GM18867 (cell line): ENCODE measurements around the gene EIF2B2.
"Not testable (repeated sequence)": the region's sequence is repeated elsewhere in the genome, so short reads cannot be mapped to it uniquely, and the experiment has no call there.

Experiments
- ATAC-seq: cut with Tn5 transposase; IDR thresholded peaks from one replicate; pipeline ENCODE4 v1.9.1; 2021; ENCODE audit warnings: mild to moderate bottlenecking, moderate library complexity; ENCODE audit not compliant: unreplicated experiment

EIF2B2 gene

DNA sequence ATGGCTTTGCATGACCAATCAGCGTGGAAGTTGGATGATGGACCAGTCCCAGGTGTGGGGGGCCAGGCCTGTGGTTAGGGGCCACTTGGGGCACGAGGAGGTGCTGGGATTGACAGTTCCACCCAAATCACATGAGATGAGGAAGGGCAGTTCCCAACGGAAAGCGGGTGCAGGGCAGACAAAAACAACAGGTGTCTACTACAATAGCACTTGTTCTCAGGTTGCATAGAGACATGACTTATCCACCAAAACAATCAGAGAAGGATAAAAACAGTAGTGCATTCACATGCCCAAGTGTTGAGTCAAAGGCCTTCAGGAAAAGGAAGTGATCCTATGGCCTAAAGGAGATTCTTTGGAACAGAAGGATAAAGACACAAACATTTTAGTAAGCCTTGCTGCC is 14.6 kb upstream of the EIF2B2 start:
- no peak for ATAC-seq

DNA sequence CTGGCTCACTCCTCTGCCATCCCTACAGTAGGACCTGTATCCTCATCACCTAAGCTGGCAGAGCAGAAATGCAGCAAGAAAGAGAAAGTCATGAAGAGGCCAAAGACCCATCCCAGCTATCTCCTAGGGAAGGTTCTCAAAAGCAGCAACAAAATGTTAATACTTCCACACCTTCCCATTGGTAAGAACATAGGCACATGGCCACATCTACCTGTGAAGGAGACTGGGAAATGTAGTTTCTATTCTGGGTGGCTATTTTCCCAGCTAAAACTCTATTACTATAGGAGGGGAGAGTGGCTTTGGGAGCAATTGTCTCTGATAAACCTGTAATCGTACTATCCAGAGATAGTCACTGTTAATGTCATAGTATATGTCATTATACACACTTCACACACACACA is 13.7 kb upstream of the EIF2B2 start:
- ATAC-seq, result no peak

DNA sequence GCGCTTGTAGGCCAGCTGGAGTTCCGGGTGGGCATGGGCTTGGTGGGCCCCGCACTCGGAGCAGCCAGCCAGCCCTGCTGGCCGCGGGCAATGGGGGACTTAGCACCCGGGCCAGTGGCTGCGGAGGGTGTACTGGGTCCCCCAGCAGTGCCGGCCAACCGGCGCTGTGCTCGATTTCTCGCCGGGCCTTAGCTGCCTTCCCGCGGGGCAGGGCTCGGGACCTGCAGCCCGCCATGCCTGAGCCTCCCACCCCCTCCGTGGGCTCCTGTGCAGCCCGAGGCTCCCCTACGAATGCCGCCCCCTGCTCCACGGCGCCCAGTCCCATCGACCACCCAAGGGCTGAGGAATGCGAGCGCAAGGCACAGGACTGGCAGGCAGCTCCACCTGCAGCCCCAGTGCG is 8.5 kb upstream of the EIF2B2 start:
- not testable (repeated sequence) for ATAC-seq

DNA sequence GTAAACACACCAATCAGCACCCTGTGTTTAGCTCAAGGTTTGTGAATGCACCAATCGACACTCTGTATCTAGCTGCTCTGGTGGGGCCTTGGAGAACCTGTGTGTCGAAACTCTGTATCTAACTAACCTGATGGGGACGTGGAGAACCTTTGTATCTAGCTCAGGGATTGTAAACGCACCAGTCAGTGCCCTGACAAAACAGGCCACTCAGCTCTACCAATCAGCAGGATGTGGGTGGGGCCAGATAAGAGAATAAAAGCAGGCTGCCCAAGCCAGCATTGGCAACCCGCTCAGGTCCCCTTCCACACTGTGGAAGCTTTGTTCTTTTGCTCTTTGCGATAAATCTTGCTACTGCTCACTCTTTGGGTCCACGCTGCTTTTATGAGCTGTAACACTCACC is 6.9 kb upstream of the EIF2B2 start:
- ATAC-seq, result not testable (repeated sequence)

DNA sequence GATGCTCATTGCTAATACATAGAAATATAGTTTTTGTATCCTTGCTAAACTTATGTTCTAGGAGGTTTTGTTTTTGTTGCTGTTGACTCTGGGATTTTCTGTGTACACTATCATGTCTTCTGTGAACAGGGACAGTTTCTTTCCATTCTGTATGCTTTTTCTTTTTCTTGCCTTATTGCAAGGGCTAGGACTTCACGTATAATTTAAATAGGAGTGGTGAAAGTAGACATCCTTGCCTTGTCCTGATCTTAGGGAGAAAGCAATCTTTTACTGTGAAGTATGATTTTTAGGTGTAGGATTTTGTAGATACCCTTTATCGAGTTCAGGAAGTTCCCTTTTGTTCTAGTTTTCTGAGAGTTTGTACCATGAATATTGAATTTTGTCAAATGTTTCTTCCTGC is 1.5 kb upstream of the EIF2B2 start:
- no peak for ATAC-seq

DNA sequence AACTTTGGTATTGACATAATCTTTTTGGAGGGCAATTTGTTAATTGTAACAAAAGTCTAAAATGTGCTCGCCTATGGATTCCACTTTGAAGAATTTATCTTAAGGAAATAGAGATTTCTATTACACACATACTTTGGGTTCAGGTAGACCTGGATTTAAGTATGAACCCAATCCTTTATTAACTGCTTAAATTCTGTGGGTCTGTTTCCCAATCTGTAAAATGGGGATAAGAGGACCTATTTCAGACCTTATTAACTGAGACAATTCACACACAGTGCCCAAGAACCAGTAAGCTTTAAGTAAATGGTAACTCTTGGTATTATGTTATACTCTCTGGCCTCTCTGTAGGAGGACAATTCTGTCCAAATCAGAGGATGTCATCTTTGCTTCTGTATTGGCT is 822 bp upstream of the EIF2B2 start:
- no peak for ATAC-seq

DNA sequence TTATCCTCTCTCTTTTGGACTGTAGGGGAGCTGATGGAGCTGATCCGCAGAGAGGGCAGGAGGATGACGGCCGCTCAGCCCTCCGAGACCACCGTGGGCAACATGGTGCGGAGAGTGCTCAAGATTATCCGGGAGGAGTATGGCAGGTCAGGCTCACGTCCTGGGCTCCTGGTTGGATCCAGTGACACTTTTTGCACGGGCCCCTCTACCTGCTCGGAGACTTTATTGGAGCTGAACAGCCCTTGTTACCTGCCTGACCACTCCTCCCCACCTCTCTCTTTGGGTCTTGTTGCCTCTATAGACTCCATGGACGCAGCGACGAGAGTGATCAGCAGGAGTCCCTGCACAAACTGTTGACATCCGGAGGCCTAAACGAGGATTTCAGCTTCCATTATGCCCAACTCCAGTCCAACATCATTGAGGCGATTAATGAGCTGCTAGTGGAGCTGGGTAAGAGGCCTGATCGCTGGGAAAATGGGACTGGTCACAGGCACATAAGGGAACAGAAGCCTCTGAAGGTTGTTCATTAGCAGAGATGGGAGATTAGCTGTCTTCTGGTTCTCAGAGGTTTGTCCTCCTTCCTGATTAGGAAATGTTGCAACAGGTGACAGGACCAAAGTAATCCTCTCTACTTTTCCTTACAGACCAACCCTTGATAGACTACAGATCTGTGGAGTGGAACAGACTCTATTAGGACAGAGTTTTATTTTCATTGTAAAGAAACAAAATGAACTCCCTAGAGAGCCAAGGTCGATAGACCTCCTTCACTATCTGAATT is 718 bp downstream of the EIF2B2 start:
- no peak for ATAC-seq

DNA sequence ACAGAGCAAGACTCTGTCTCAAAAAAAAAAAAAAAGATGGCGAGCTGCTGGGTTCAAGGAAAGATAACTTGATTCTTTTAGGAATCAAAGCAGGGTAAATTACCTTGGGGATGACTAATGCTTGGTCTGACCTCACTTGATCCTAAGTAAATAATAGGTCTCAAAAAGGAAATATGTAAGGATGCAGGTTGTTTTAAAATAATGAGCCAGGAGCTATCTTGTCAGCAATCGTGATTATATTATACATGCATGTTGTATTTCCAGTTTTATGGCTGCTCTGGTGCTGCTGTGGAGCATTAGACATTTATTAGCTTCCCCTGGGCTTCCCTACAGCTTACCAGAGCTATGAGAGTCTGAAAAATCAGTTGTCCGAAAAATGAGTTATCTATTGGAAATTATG is 2.6 kb downstream of the EIF2B2 start:
- ATAC-seq, result no peak

DNA sequence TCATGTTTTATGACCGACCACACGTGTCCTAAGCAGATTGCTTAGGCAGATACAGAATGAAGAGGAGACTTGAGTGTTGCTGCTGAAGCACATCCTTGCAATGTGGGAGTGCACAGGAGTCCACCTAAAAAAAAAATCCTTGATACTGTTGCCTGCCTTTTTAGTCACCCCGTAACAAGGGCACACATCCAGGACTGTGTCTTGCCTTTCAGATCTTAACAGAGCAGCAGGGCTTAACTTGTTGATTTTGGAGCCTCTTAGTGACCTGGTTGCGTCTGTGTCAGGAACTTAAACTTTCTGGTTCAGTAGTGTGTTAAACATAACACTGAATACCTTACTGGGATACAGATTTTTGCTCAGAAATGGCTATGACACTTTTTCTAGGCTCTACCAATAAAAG is 6.5 kb downstream of the EIF2B2 start:
- no peak for ATAC-seq

DNA sequence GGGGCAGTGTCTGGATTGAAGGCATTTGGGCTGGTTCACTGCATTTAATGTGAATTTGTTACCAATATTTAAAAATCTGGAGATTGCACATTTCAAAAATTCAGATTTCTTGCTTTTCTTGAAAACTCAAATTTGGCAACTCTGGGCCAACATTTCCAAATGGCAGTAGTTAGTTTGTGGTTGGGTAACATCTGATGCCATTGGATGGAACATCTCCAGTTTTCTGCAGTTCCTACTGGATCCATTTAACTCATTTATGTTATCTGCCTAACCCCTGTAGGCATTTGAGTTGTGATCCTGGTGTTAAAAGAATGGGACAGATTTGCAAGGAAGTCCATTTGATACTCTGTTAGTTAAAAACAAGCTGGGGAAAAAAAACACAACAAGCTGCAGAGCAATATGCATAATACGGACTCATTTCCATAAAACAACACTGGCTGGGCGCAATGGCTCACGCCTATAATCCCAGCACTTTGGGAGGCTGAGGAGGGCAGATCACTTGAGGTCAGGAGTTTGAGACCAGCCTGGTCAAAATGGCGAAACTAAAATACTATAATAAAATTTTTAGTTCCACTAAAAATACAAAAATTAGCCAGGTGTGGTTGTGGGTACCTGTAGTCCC is 7.9 kb downstream of the EIF2B2 start:
- no peak for ATAC-seq

DNA sequence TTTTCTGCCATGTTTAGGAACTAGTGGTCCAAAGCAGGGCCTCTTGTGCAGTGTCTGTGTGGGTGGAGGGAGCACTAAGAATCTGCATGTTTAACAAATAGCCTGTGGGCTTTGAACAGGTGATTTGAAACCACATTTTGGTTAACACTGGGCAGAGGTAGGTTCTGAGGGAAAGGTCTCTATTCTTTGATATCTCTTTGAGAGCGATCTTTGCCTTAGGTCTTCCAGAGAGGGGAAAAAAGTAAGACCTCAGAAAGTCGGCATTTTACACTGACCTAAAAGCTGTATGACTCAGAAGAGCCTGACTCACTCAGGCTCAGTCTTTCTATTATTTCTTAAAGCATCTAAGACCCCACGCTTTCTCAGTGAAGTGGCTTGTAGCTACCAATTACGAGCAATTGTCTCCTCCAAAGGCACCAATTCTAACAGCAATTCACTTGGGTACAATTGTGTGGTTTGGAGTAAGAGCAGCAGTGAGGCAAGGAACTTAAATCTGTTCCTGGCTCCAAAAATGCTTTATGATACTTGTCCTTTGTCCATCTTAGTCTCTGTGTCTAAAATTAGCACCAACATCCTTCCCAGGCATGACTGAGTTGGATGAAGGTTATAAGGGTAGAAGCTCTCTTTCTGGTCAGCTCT is 8.8 kb downstream of the EIF2B2 start:
- no peak for ATAC-seq

DNA sequence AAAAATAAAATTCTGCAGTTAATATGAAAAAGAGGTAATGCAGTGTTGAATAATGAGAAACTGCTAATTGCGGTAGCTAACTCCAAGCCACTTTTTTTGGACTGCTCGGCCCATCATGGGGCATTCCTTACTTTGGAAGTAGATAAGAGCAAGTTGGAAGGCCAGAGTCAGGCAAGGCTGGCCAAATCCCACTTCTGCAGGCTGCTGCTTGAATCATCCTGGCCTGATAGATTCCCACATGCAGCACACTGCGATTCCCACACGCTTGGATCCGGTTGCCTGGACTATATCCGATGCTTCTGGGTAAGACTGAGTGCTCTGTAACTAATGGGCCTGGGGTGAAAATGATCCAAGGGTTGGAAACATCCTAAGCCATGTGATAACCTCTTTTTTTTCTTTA is 10.6 kb downstream of the EIF2B2 start:
- ATAC-seq, result no peak

DNA sequence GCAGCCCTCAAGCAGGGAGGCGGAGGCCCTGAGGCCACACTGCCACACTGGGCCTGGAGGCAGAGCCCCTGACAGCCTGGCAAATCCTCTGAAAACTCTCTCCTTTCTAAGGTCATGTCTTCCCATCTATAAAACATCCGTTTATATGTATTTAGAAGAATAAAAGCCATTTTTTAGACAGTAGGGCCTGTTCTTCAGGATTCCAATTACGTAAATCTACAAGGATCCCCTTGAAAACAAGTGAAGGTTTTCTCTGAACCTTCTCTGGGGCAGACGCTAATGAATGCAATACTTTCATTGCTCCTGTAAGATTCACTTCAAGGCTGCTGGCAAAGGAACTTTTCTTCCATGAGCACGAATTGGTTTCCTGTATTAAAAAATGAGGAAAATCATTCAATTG is 12.8 kb downstream of the EIF2B2 start:
- no peak for ATAC-seq

DNA sequence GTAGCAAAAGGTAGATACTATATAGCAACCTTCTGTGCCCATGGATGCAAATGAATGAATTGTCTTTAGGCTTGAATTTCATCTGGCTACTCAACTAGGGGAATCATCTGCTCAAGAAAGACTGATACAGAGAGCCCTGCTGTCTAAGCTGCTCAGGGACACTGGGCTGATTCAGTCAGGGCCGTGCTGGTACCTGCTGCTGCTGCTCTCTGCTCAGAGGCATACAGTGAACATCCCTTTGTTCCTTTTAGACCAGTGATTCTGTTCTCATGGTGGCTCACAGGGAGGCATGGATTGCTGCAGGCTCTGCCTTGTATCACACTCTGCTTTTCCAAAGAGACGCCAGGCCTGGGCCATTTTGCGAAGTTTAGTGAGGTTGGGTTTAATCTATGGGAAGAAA is 14.1 kb downstream of the EIF2B2 start:
- ATAC-seq, result no peak

DNA sequence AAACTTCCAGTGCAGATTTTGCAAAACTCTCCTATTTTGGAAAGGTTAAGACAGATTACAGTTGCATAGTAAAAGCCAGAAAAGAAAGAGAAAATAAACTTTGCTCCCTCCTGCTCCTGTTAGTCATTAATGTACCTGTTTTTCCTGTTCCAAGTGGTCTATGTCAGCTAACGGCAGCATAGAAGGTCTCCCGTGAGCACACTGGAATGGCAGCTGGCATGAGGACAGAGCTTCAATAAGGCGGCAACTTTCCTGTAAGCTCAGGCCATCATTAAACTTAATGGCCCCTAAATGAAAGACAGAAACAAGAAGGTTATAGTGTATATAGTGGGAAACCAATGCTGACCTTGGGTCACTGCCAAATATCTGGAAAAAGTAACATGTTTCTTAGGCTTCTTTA is 16.0 kb downstream of the EIF2B2 start:
- ATAC-seq, result no peak

DNA sequence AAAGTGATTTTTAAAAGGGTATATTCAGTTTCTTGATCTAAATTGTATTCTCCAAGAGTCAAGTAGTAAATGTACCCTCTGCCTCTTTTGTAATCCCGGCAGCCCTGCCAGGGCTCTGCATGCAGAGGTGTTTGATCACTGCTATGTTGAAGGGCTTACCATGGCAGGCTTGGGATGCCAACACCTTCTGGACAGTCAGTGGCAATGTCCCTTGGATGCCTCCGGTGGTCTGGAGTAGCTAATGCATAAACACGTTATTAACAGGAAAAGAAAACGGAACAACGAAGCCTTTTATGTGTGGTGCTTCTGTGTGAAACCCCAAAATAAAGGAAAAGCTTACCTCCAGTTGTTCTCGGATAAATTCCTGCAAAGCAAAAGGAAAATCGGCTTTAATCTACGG is 19.9 kb downstream of the EIF2B2 start:
- no peak for ATAC-seq

DNA sequence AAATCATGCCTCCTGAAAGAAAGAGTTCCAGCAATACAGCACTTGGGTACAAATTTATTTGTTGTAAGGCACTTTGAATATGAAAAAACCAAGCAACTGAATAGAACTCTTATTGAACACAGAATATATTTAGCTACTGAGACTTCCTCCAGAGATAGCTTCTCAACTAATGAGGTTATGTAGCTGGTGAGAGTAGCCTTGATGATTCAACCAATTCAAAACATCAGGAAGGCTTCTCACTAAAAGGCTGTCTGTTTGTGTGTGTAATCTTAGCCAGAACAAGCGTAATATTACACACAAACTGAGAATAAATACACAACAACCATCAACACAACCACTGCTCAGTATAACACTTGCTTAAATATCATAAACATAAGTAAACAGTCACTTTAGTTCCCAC is 20.4 kb downstream of the EIF2B2 start:
- ATAC-seq, result no peak

DNA sequence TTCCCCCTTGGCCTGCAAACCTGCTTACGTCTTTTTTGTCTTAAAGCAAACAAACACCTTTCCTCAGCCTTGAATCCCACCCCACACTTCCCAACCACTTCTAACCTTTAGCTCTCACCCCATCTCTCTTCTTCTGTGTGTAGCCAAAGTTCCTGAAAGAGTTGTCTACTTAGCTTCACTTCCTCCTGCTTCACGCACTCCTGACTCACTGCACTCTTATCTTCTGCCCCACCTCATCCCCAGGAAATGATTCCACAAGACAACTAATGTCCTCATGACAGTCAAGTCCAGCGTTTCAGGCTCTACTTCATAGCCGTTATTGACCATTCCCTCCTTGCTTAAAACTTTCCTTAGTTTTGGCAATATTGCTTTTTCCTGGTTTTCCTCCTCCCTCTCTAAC is 22.4 kb downstream of the EIF2B2 start:
- no peak for ATAC-seq

DNA sequence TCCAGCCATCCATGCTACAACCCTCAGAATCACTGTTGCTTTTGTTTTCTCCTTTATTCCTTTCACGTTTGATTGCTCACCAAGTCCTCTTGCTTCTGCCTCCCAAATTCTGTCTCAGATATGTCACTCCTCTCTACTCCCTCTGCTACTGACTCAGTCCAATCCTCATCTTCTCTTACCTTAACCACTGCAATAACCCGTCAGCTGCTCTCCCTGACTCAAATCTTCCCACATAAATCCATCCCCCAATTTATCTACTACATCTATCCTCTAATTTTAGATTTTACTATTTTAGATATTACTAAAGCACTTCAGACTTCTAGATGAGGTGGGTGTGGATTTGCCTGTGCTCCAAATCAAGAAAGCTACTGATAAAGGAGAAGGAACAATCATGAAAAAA is 23.2 kb downstream of the EIF2B2 start:
- no peak for ATAC-seq

DNA sequence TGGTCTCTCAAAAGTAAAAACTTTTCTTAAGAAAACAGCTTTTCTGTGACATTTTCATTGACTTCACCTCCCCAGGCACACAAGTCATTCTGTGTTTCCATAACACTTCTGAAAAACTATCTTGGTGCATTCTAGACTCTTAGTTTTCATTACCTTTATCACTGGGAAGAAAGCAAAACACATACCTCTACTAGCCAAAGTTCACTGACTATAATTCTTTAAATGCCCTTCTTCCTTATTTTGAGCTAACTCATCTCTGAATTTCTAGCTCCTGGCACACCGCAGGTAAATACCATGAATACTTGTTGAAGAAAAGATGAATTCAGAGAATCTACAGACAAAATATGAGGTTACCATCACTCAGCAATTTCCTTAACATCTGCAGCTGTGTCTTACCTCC is 27.4 kb downstream of the EIF2B2 start:
- ATAC-seq, result no peak

DNA sequence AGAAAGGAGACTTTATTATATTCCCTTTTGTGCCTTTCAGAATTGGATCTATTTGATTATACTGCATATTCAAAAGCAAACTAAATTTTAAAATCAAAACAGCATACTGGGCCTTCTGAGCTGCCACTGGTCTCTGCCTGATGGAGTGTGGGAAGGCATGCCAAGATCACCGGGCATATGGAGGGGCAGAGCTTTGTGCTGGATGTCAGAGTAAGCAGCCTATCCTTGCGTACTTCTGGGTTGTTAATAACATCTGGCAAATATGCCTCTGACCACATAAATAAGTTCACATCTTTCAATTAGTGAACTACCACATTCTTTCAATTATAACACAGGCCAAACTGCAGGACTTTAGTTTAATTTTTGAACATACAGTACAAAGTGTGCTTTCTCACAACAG is 30.2 kb downstream of the EIF2B2 start:
- no peak for ATAC-seq

DNA sequence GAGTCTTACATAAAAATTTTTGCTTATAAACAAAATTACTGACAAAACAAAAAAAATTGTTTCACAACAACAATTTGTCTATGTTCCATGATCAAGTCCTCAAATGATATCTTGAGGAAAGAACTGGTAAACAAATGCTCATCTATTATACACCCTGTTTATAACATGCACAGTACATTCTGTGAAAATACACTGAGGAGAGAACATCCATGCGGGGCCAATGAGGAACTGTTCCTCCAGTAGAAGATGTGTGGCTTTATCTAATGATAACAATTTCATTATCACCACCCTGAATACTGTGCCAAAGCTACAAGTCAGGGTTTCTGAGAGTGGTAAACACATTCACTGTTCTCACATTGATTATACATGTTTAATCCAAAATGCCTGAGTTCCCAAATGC is 37.8 kb downstream of the EIF2B2 start:
- ATAC-seq, result no peak
